Neural cell (in vitro differentiated cells): ENCODE data around the gene TP53I11. TPM values are rescaled to one million over a fixed set of nuclear protein-coding genes. Genes with fewer than 3 reads are reported as not detected.

Experiments
- H2AFZ ChIP-seq: fragments of 200-600, 300-800 bp; sonication (generic), shearing (Covaris generic); 2 replicates; pipeline ENCODE4 v1.6.0; 2014; ENCODE audit warnings: low read depth, mild to moderate bottlenecking, antibody characterized with exemption, low read length, moderate library complexity
- H3F3A ChIP-seq: fragments of 200-600 bp; shearing (Covaris generic); 2 replicates; pipeline ENCODE4 v1.6.1; 2016; ENCODE audit warnings: mild to moderate bottlenecking, moderate library complexity, mixed read lengths, antibody characterized with exemption, low read length; ENCODE audit not compliant: insufficient read depth, poor library complexity, severe bottlenecking
- H3K27ac ChIP-seq: fragments of 200-600, 300-800 bp; sonication (generic), shearing (Covaris generic); 2 replicates; pipeline ENCODE4 v1.5.1; 2014; ENCODE audit warnings: mild to moderate bottlenecking, low read length, moderate library complexity
- H3K27me3 ChIP-seq: fragments of 300-800, 200-600 bp; sonication (generic), shearing (Covaris generic); 2 replicates; pipeline ENCODE4 v1.6.0; 2014; ENCODE audit warnings: mild to moderate bottlenecking, low read depth, low read length, moderate library complexity; ENCODE audit not compliant: insufficient read depth
- H3K36me3 ChIP-seq: fragments of 300-800, 200-600 bp; sonication (generic), shearing (Covaris generic); 2 replicates; pipeline ENCODE4 v1.5.1; 2014; ENCODE audit warnings: mild to moderate bottlenecking, antibody characterized with exemption, low read length, moderate library complexity; ENCODE audit not compliant: insufficient read depth
- H3K4me2 ChIP-seq: fragments of 300-800, 200-600 bp; sonication (generic), shearing (Covaris generic); 2 replicates; pipeline ENCODE4 v1.6.0; 2014; ENCODE audit warnings: mild to moderate bottlenecking, low read length
- H3K4me3 ChIP-seq: fragments of 300-800, 200-600 bp; sonication (generic), shearing (Covaris generic); 2 replicates; pipeline ENCODE4 v1.5.1; 2014; ENCODE audit warnings: mild to moderate bottlenecking, low read length, moderate library complexity
- H3K79me2 ChIP-seq: fragments of 200-600 bp; shearing (Covaris generic); replicated peaks from 2 replicates; pipeline ENCODE4 v1.6.0; 2014; ENCODE audit warnings: mild to moderate bottlenecking, low read length, moderate library complexity; ENCODE audit not compliant: insufficient read depth
- H3K9ac ChIP-seq: fragments of 300-800, 200-600 bp; sonication (generic), shearing (Covaris generic); 2 replicates; pipeline ENCODE4 v1.6.1; 2016; ENCODE audit warnings: mild to moderate bottlenecking, low read length, mixed read lengths
- H3K9me2 ChIP-seq: fragments of 200-600 bp; shearing (Covaris generic); 2 replicates; pipeline ENCODE4 v1.6.1; 2016; ENCODE audit warnings: mild to moderate bottlenecking, low read length, mixed read lengths; ENCODE audit not compliant: insufficient read depth
- H3K9me3 ChIP-seq: fragments of 200-600, 300-800 bp; sonication (generic), shearing (Covaris generic); 2 replicates; pipeline ENCODE4 v1.6.1; 2016; ENCODE audit warnings: mild to moderate bottlenecking, mixed run types, low read length, moderate library complexity, mixed read lengths
- H4K20me1 ChIP-seq: fragments of 200-600 bp; shearing (Covaris generic); 2 replicates; pipeline ENCODE4 v1.6.1; 2016; ENCODE audit warnings: mild to moderate bottlenecking, mixed run types; ENCODE audit not compliant: insufficient read depth
- CTCF ChIP-seq: fragments of 450-650 bp; IDR thresholded peaks from 2 replicates; pipeline ENCODE4 v1.5.1; 2014; ENCODE audit warnings: antibody characterized with exemption, mild to moderate bottlenecking, moderate library complexity; ENCODE audit not compliant: poor library complexity, severe bottlenecking
- EP300 ChIP-seq: fragments of 450-650 bp; conservative IDR thresholded peaks from 2 replicates; pipeline ENCODE4 v1.6.1; 2014; ENCODE audit warnings: antibody characterized with exemption, mild to moderate bottlenecking, moderate library complexity; ENCODE audit not compliant: poor library complexity, severe bottlenecking
- EZH2 ChIP-seq: fragments of 200-600, 300-800 bp; shearing (Covaris generic), sonication (generic); IDR thresholded peaks from 2 replicates; pipeline ENCODE4 v1.6.1; 2014; ENCODE audit warnings: antibody characterized with exemption, low read length, borderline replicate concordance, mild to moderate bottlenecking; ENCODE audit not compliant: insufficient read depth, poor library complexity, severe bottlenecking
- MXI1 ChIP-seq: fragments of 450-650 bp; conservative IDR thresholded peaks from 2 replicates; pipeline ENCODE4 v1.6.1; 2014; ENCODE audit warnings: antibody characterized with exemption, mild to moderate bottlenecking; ENCODE audit not compliant: poor library complexity, severe bottlenecking
- POLR2AphosphoS5 ChIP-seq: IDR thresholded peaks from 2 replicates; pipeline ENCODE4 v1.6.1; 2012
- RAD21 ChIP-seq: fragments of 450-650 bp; conservative IDR thresholded peaks from 2 replicates; pipeline ENCODE4 v1.6.1; 2014; ENCODE audit warnings: antibody characterized with exemption, mild to moderate bottlenecking, moderate library complexity
- REST ChIP-seq: IDR thresholded peaks from 2 replicates; pipeline ENCODE4 v1.6.1; 2012; ENCODE audit warnings: borderline replicate concordance
- SMC3 ChIP-seq: fragments of 450-650 bp; conservative IDR thresholded peaks from 2 replicates; pipeline ENCODE4 v1.6.1; 2014; ENCODE audit warnings: antibody characterized with exemption, mild to moderate bottlenecking, moderate library complexity; ENCODE audit not compliant: poor library complexity
- TAF1 ChIP-seq: IDR thresholded peaks from 2 replicates; pipeline ENCODE4 v1.6.1; 2012; ENCODE audit warnings: low read depth
- polyA plus RNA-seq: library from polyadenylated mRNA; depleted of rRNA; stranded (reverse); fragments of >200 nt; gene quantifications from 2 replicates; pipeline ENCODE4 v1.2.3, GENCODE V29; 2014

Gene TP53I11
- polyA plus RNA-seq, 1 donor from 2014 or later: 30.0 TPM

GRCh38 chr11:44901120-44901633, 49.5 kb downstream of the TP53I11 start:
- Histone ChIP-seq H3F3A (no peaks in the 10 kb centered on the region), H4K20me1 (no peaks in the 10 kb centered on the region), H3K36me3 (no peaks in the 10 kb centered on the region), H3K4me2 (no peak overlapping the region), H3K4me3 (no peak overlapping the region), H2AFZ (no peak overlapping the region), H3K27me3 (no peaks in the 10 kb centered on the region), H3K9ac (no peak overlapping the region), H3K9me3 (no peaks in the 10 kb centered on the region), H3K27ac (no peak overlapping the region), H3K79me2 (no peaks in the 10 kb centered on the region), H3K9me2 (no peaks in the 10 kb centered on the region)
- TF ChIP-seq REST (no peak), CTCF (no peak), SMC3 (no peak), EZH2 (no peak), EP300 (no peak), POLR2AphosphoS5 (no peak), MXI1 (no peak), RAD21 (no peak), TAF1 (no peak)

- no peak for TF ChIP-seq SMC3
- no peak for TF ChIP-seq TAF1
- TF ChIP-seq MXI1: no peak
Measured at GRCh38 chr11:44899959-44900358, 50.7 kb downstream of the TP53I11 start.

More at GRCh38 chr11:44899959-44900358, 50.7 kb downstream of the TP53I11 start:
- Histone ChIP-seq H3K4me2 (no peak overlapping the region), H3K27ac (no peak overlapping the region), H3F3A (no peaks in the 10 kb centered on the region), H3K9me3 (no peaks in the 10 kb centered on the region), H3K27me3 (no peaks in the 10 kb centered on the region), H3K4me3 (no peak overlapping the region), H3K36me3 (no peaks in the 10 kb centered on the region), H3K9me2 (no peaks in the 10 kb centered on the region), H2AFZ (no peak overlapping the region), H3K79me2 (no peaks in the 10 kb centered on the region), H4K20me1 (no peaks in the 10 kb centered on the region), H3K9ac (no peak overlapping the region)
